SK-N-SH (cell line): ENCODE data around the gene DPY19L1. TPM values are rescaled to one million over a fixed set of nuclear protein-coding genes. Genes with fewer than 3 reads are reported as not detected.
"Not testable (repeated sequence)": the region's sequence is repeated elsewhere in the genome, so short reads cannot be mapped to it uniquely, and the experiment has no call there.

Experiments
- CTCF ChIA-PET: fragments of 300-600, 350-600 bp; formaldehyde crosslinking; extraction: SDS; loops from one replicate; lab custom pipeline; 2021; lab: Yijun Ruan, JAX
- POLR2A ChIA-PET: fragments of 350-600 bp; sonication (Branson Sonifier 250); formaldehyde crosslinking; extraction: SDS; loops from one replicate; lab custom pipeline; 2020; ENCODE audit warnings: antibody characterized with exemption, inconsistent platforms; lab: Yijun Ruan, JAX
- DNase-seq: peaks from one replicate; pipeline ENCODE4 v3.0.0; 2012
- H2AFZ ChIP-seq: fragments of 200-600 bp; sonication (generic); 2 replicates; pipeline ENCODE4 v1.8.1; 2016; ENCODE audit warnings: antibody characterized with exemption, mild to moderate bottlenecking, low read depth
- H3F3A ChIP-seq: fragments of 200-600 bp; sonication (generic); replicated peaks from 2 replicates; pipeline ENCODE3; 2016; ENCODE audit warnings: antibody characterized with exemption, mild to moderate bottlenecking; ENCODE audit not compliant: insufficient read depth
- H3K27ac ChIP-seq, 2 experiments: fragments of 200-500 bp in 1 of 2; fragments of 200-600 bp in 1 of 2; sonication (Bioruptor generic) in 1 of 2; sonication (generic), shearing (Covaris generic) in 1 of 2; 2 replicates each; pipeline versions ENCODE4 v1.5.1 to v1.6.1; 2014 to 2016; ENCODE audit warnings: low read depth in 2 of 2, inconsistent platforms in 1 of 2, low read length in 1 of 2, mild to moderate bottlenecking in 1 of 2, mixed read lengths in 1 of 2
- H3K27me3 ChIP-seq: fragments of 200-600 bp; sonication (generic), shearing (Covaris generic); 2 replicates; pipeline ENCODE4 v1.6.1; 2016; ENCODE audit warnings: mixed run types; ENCODE audit not compliant: insufficient read depth
- H3K36me3 ChIP-seq, 2 experiments: fragments of 200-500 bp in 1 of 2; fragments of 200-600 bp in 1 of 2; sonication (Bioruptor generic) in 1 of 2; sonication (generic) in 1 of 2; replicated peaks in 1 of 2; 2 replicates each; pipeline versions ENCODE3 to v1.5.1; 2014 to 2016; ENCODE audit warnings: low read length in 1 of 2, mild to moderate bottlenecking in 1 of 2; ENCODE audit not compliant: insufficient read depth in 2 of 2, control insufficient read depth in 1 of 2
- H3K4me1 ChIP-seq, 2 experiments: fragments of 200-500 bp in 1 of 2; fragments of 200-600 bp in 1 of 2; sonication (Bioruptor generic) in 1 of 2; sonication (generic), shearing (Covaris generic) in 1 of 2; 2 replicates each; pipeline versions ENCODE4 v1.5.1 to v1.6.1; 2014 to 2016; ENCODE audit warnings: low read depth in 1 of 2, low read length in 1 of 2, mixed run types in 1 of 2; ENCODE audit not compliant: insufficient read depth in 2 of 2, control insufficient read depth in 1 of 2
- H3K4me2 ChIP-seq: fragments of 200-600 bp; sonication (generic), shearing (Covaris generic); 2 replicates; pipeline ENCODE4 v1.6.1; 2017; ENCODE audit warnings: mixed run types
- H3K4me3 ChIP-seq, 2 experiments: fragments of 200-500 bp in 1 of 2; fragments of 200-600 bp in 1 of 2; sonication (Bioruptor generic) in 1 of 2; sonication (generic), shearing (Covaris generic) in 1 of 2; 2 replicates each; pipeline versions ENCODE4 v1.5.1 to v1.8.1; 2014 to 2016; ENCODE audit warnings: low read depth in 2 of 2, inconsistent platforms in 1 of 2, low read length in 1 of 2, mild to moderate bottlenecking in 1 of 2, mixed read lengths in 1 of 2, moderate library complexity in 1 of 2
- H3K79me2 ChIP-seq: fragments of 200-600 bp; sonication (generic); 2 replicates; pipeline ENCODE4 v1.8.1; 2017; ENCODE audit warnings: mild to moderate bottlenecking; ENCODE audit not compliant: insufficient read depth
- H3K9ac ChIP-seq: fragments of 200-600 bp; sonication (generic); 2 replicates; pipeline ENCODE4 v1.6.1; 2017; ENCODE audit warnings: mixed run types
- H3K9me2 ChIP-seq: fragments of 200-600 bp; sonication (generic); 2 replicates; pipeline ENCODE4 v1.6.1; 2017; ENCODE audit warnings: mixed run types
- H3K9me3 ChIP-seq: fragments of 200-600 bp; sonication (generic); 2 replicates; pipeline ENCODE4 v1.6.1; 2017; ENCODE audit warnings: mixed run types, mild to moderate bottlenecking, moderate library complexity
- H4K20me1 ChIP-seq: fragments of 200-600 bp; sonication (generic); 2 replicates; pipeline ENCODE4 v1.6.1; 2017; ENCODE audit warnings: mild to moderate bottlenecking, mixed run types; ENCODE audit not compliant: insufficient read depth
- EZH2phosphoT487 ChIP-seq: fragments of 200-600 bp; sonication (generic); IDR thresholded peaks from 2 replicates; pipeline ENCODE4 v1.6.1; 2017; ENCODE audit warnings: low read depth, mixed run types, mild to moderate bottlenecking, antibody characterized with exemption, moderate library complexity, borderline replicate concordance
- GATA2 ChIP-seq: sonication (generic); formaldehyde crosslinking; IDR thresholded peaks from 2 replicates; pipeline ENCODE4 v1.5.0; 2020; ENCODE audit warnings: mild to moderate bottlenecking, missing genetic modification reagents
- RAD21 ChIP-seq: IDR thresholded peaks from 2 replicates; pipeline ENCODE4 v1.6.1; 2012; ENCODE audit warnings: mild to moderate bottlenecking, low read length
- RCOR1 ChIP-seq: fragments of 150-350 bp; IDR thresholded peaks from 2 replicates; pipeline ENCODE4 v1.6.1; 2017; ENCODE audit warnings: antibody characterized with exemption, low read length
- REST ChIP-seq: IDR thresholded peaks from 2 replicates; pipeline ENCODE4 v1.6.1; 2012; ENCODE audit warnings: mild to moderate bottlenecking, low read depth, low read length, moderate library complexity
- SIN3A ChIP-seq: IDR thresholded peaks from 2 replicates; pipeline ENCODE4 v1.6.1; 2012; ENCODE audit warnings: low read depth, mild to moderate bottlenecking, low read length, moderate library complexity, borderline replicate concordance
- TEAD4 ChIP-seq: IDR thresholded peaks from 2 replicates; pipeline ENCODE4 v1.4.0; 2012; ENCODE audit warnings: mild to moderate bottlenecking, borderline replicate concordance; ENCODE audit not compliant: insufficient read depth
- USF2 ChIP-seq: fragments of 150-350 bp; IDR thresholded peaks from 2 replicates; pipeline ENCODE4 v1.6.1; 2017; ENCODE audit warnings: antibody characterized with exemption, low read length, low read depth, borderline replicate concordance
- YY1 ChIP-seq: IDR thresholded peaks from 2 replicates; pipeline ENCODE4 v1.4.0; 2012; ENCODE audit warnings: low read depth, mild to moderate bottlenecking
- WGBS: methylation state at CpG from one replicate; pipeline ENCODE4 v1.1.6; 2017; ENCODE audit warnings: low lambda C conversion rate; 5-methylcytosine and 5-hydroxymethylcytosine counted together
- polyA plus RNA-seq, 3 experiments: library from polyadenylated mRNA; depleted of rRNA; stranded (reverse); fragments of >200 nt; gene quantifications; 2 replicates each; pipeline ENCODE4 v1.2.3, GENCODE V29; 2012

Gene DPY19L1
- polyA plus RNA-seq, 1 of the 3 experiments (the other 2 are of a cell fraction) = 27.7 TPM

- ChIA-PET POLR2A (no interaction called here), CTCF (interaction anchor here (0.9 kb wide), 1 partner anchor 12 kb away, joined by 3 read pairs; no protein-coding TSS in a partner anchor)
These were observed 90.8 kb downstream of the DPY19L1 start for GRCh38 chr7:34946486-34946885.

GRCh38 chr7:34945894-34946477 is 91.3 kb downstream of the DPY19L1 start:
- DNase-seq, H3K4me3 ChIP-seq, H2AFZ ChIP-seq, H3K9me3 ChIP-seq, H3K9ac ChIP-seq, H3K4me2 ChIP-seq, H4K20me1 ChIP-seq, H3F3A ChIP-seq, H3K79me2 ChIP-seq, H3K9me2 ChIP-seq, POLR2A ChIA-PET, H3K4me1 ChIP-seq, H3K27me3 ChIP-seq, H3K27ac ChIP-seq: not testable (repeated sequence)
- CTCF ChIA-PET = interaction anchor here (0.9 kb wide), 1 partner anchor 12 kb away, joined by 3 read pairs; no protein-coding TSS in a partner anchor
- H3K36me3 ChIP-seq = peaks cover 6 to 56% of the 10 kb centered on the region in 2 experiments
- TF ChIP-seq GATA2 (CRISPR knock-in tag) = peak; percentile 57
- whole genome bisulfite sequencing = 52% methylated on average over 7 of the region's 7 CpGs

More at GRCh38 chr7:34946486-34946885, 90.8 kb downstream of the DPY19L1 start:
- Histone ChIP-seq H3K9me2 (no peaks in the 10 kb centered on the region), H3K4me2 (no peak overlapping the region), H4K20me1 (no peaks in the 10 kb centered on the region), H3K4me1 (peaks cover 5% of the 10 kb centered on the region in 2 experiments; a peak in 3 of 4 replicates), H3K79me2 (no peaks in the 10 kb centered on the region; the same call in 1 of the 2 replicates), H3F3A (peaks cover 8% of the 10 kb centered on the region), H2AFZ (no peak overlapping the region), H3K9ac (no peak overlapping the region), H3K27ac (no peak overlapping the region; a peak in 1 of 4 replicates), H3K36me3 (peaks cover 7 to 60% of the 10 kb centered on the region in 2 experiments), H3K27me3 (no peaks in the 10 kb centered on the region), H3K9me3 (no peaks in the 10 kb centered on the region), H3K4me3 (no peak overlapping the region)
- no peak for DNase-seq
- TF ChIP-seq EZH2phosphoT487 (no peak), YY1 (no peak), TEAD4 (no peak), RAD21 (no peak)
- 70% methylated on average over 4 of the region's 4 CpGs for WGBS

GRCh38 chr7:34939175-34939574 is 98.1 kb downstream of the DPY19L1 start:
- ChIA-PET CTCF (interaction anchor here (1.6 to 1.7 kb wide), 2 partner anchors 11 to 581 kb away, joined by 3 to 4 read pairs; no protein-coding TSS in a partner anchor), POLR2A (no interaction called here)
- H3K4me2 ChIP-seq = no peak overlapping the region

More at GRCh38 chr7:34939175-34939574, 98.1 kb downstream of the DPY19L1 start:
- no peak for TF ChIP-seq REST
- no peak for TF ChIP-seq SIN3A
- no peak for TF ChIP-seq RCOR1
- no peak for TF ChIP-seq USF2
- no peaks in the 10 kb centered on the region for H3K4me1 ChIP-seq
- H3K4me3 ChIP-seq = no peak overlapping the region
- no peaks in the 10 kb centered on the region for H3F3A ChIP-seq
- H3K36me3 ChIP-seq = peaks cover 21 to 41% of the 10 kb centered on the region in 2 experiments
- H2AFZ ChIP-seq = no peak overlapping the region
- no peaks in the 10 kb centered on the region for H3K27me3 ChIP-seq
- no peak overlapping the region for H3K27ac ChIP-seq
- no peak overlapping the region for H3K9ac ChIP-seq
- 89% methylated on average over 6 of the region's 6 CpGs for WGBS
- H3K9me2 ChIP-seq = no peaks in the 10 kb centered on the region
- DNase-seq = no peak
- no peaks in the 10 kb centered on the region for H3K9me3 ChIP-seq
- no peaks in the 10 kb centered on the region for H4K20me1 ChIP-seq
- no peaks in the 10 kb centered on the region for H3K79me2 ChIP-seq
